IPS-NIHi7 (cell line): ENCODE results near the gene KRT77.
"Not testable (repeated sequence)": the region's sequence is repeated elsewhere in the genome, so short reads cannot be mapped to it uniquely, and the experiment has no call there.

Source experiments
- DNase-seq: peaks from one replicate; pipeline ENCODE4 v3.0.0; 2012; ENCODE audit warnings: mixed read lengths; ENCODE audit errors: extremely low spot score

Gene KRT77

DNA sequence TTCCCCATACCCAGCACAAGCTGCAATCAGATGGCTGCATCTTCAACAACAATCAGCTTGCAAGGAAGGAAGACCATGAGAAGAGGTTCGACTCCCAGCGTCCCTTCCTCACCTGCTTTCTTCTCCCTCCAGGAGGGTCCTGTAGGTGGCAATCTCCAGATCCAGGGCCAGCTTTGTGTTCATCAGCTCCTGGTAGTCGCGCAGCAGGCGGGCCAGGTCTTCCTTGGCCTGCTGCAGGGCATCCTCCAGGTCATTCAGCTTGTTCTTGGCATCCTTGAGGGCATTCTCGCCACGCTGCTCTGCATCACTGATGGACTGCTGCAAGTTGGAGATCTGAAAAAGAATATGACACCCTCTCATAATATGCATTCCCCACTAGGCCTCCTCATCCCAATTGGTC lies 27.2 kb downstream of the KRT77 start:
- DNase-seq: no peak

DNA sequence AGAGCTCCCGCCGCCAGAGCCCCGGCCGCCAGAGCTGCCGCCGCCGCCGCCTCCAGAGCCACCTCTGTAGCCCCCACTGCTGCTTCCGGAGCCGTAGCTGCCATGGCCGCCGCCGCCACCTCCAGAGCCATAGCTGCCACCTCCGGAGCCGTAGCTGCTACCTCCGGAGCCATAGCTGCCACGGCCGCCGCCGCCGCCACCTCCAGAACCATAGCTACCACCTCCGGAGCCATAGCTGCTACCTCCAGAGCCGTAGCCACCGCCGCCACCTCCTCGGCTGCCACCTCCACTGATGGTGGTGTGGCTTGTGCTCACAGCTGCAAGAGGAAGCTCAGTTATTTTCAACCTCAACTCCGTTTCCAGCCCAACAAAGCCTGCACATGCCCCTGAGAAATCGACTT lies 28.0 kb downstream of the KRT77 start:
- DNase-seq: no peak

DNA sequence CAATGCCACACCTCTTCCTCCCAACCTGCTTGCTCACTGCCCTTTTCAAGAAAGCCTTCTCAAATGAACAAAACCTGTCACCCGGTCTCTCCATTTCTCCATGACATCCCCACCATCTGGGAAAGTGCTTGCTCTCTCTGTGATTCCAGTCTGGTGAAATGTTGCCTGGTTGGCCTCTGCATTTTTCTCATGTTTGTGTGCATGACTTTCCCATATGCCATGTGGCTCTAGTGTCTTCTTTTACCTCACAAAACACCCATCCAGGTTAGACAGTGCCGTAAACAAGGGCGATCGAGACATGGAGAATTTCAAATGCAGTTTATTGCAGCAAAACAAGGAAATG lies 28.9 kb downstream of the KRT77 start:
- no peak for DNase-seq

DNA sequence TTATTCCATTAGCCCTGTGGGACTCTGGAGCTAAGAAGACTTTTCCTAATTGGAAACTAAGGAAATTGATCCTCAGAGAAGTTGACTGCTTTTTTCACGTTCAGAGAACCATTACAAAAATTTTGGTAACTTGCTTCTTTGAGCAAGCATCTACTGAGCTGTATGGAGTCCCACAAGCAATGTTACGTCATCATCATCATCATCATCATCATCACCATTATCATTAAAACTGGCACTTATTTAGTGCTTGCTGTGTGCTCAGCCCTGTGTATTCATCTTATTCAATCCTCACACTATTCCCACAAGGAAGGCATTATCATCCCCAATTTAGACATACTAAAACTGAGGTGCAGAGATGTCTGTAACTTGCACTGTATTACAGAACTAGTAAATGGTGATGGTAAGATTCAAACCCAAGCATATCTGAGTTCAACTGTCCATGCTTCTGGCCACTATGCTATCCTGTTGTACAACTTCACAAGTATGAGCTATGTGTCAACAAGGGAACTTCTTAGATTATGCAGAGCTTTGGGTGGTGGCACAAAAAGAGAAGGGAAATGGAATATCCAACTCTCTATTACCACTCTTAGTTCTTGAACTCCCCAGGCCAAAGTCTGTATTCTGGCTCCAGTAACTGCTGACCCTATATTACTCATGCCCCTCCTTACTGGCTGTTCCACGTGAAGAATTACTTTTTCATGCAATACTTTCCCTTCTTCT lies 29.5 kb downstream of the KRT77 start:
- DNase-seq: no peak

DNA sequence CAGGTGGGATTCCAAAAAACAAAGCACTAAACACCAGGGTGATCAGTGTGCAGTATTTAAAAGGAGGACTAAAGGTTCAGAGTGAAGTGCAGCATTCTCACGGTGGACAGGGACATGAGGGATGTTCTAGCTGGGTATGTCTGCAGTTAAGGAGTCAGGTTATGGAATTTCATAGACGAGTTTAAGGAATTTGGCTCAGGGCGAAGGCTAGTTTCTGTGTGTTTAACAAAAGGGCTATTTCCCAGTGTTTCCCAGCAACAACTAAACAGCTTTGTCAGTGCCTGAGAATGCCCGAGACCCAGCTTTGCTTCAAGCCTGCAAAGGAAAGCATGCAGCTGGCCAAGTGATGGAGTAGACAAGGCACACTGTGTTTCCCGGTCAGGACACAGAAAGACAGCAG lies 30.1 kb downstream of the KRT77 start:
- no peak for DNase-seq

DNA sequence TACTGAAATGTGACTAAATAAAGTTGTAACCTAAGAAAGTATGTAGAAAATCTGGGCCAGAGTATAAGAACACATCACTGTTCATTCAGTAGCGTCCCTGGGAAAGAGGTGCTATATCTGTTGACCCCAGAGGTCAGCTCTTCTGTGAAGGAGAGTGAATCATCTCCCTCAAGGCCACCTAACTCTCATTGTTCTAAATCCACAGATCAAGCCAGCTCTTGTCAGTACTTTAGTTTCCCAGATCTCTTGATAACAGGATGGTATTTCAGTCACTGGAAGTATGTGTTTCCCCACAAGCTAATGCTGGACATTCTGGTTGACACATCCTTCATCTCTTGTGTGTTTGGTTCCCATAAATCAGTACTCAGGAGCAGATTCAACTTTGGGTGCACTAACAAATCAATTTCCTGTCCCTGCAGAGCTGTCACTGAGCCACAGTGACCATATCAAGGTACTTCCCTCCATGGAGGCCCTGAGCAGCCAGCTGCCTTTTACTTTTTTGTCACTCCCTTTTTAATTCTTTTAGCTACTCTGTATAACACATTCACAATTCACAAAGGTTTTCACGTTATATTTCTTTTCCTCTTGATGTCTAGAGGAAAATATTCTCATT lies 30.9 kb downstream of the KRT77 start:
- no peak for DNase-seq

DNA sequence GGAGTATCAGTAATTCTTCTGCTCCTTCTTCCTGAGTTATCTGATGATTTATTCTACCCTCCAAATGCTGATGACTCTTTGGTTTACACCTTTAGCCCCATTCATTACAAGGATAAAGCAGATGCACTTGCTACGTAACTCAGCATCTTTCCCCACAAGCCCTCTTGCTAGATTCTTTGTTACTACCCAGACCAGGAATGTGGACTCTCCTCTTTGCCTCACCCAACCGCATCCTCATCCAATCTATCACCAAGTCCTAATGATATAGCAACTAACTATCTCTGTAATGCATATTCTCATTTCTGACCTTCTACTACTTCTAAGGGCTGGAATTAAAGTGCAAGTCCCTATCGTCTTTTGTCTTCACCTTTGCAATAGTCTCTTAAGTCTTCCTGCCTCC lies 32.4 kb downstream of the KRT77 start:
- DNase-seq: no peak

DNA sequence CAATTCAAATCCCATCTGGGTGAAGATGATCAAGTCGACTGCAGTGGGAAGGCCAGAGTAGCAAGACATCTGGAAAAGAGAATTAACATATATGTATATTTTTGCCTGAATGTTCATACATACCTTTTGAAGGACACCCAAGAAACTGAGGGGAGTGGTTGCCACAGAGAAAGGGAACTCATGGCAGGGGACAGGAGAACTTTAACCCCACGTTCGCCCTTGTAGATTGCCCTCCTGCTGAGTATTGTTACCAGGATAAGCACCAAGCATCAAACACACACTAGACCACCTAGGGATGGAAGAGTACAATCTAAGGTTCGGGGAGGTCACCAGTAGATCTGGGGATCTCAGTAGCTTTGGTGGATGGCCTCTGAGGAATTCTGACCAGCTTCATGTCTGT lies 32.8 kb downstream of the KRT77 start:
- DNase-seq: no peak

DNA sequence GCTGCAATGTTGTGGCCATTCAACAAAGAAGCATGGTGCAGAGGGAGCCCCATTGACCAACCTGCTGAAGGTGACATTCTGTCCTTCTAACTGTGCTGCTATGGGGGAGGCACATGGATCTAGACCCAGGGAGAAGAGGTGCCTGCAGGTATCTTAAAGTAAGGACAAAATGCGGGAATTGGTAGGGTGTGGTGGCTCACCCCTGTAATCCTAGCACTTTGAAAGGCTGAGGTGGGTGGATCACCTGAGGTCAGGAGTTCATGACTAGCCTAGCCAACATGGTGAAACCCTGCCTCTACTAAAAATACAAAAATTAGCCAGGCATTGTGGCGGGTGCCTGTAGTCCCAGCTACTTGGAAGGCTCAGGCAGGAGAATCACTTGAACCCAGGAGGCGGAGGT lies 33.4 kb downstream of the KRT77 start:
- DNase-seq: not testable (repeated sequence)

DNA sequence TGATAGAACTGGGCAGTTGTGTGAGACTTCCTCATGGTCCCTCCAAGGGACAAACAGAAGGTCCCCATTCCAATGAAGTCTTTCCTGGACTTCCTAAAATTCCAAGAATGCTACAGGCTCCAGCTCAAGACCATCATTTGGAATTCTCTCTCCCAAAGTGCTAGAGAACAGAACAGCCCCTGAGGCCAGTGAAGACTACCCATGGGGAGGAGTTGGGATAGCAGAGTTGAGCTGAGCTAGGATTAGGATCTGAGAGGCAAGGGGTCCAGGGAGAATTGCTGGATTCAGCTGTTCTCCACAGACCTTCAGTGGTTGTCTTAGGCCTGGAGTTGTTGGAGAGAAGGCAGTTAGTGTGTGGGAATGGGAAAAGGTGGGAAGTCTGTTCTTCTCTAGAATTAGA lies 33.9 kb downstream of the KRT77 start:
- no peak for DNase-seq

DNA sequence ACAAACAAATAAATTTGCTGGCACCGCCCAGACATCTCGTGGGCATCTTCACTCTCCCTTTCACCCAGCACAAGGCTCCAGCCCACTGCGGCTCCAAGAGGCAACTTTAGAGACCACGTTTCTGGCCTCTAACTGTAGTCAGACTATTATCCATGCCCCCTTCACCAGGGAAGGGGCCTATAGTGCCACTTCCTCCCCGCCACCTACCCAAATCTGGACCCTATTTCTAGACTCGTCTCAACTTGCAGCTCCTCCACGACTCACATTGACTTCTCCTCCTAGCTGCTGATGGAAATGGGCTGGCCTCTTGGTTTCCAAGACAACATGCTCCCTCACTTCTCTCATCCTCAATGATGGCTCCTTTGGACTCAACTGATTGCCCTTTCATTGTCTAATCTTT lies 35.4 kb downstream of the KRT77 start:
- DNase-seq: no peak

DNA sequence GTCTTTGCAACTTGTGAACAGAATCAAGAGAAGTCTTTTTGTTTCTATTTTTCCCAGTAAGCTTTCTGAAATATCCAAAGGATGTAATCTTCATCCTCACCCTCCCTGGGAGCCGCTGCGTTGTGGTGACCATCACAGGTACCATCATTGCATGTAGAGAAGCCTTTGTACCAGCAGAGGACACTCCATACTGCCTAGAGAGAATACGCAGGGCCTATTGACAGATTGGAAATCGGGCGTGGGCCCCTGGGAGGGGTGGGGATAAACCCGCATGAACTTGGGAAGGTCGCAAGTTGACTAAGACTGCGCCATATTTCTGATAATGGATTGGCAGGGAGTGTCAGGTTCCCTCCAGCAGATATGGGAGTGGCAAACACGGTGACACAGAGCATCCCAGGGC lies 35.8 kb downstream of the KRT77 start:
- DNase-seq: peak; percentile 53

DNA sequence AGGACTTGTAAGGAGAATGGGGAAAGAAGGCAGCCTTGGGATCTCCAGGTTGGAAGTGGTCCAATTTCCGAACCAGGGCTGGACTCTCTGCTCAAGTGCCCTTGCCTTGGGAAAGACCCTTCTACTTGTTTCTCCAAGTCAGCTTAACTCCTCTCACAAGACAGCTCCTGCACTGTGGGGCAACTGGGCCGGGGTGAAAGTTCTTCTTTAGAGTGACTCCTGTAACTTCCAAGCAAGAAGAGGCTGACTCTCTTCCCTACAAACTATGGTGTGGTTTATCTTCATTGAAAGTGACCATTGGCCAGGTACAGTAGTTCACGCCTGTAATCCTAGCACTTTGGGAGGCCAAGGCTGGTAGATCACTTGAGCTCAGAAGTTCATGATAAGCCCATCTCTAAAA lies 36.9 kb downstream of the KRT77 start:
- DNase-seq: no peak

DNA sequence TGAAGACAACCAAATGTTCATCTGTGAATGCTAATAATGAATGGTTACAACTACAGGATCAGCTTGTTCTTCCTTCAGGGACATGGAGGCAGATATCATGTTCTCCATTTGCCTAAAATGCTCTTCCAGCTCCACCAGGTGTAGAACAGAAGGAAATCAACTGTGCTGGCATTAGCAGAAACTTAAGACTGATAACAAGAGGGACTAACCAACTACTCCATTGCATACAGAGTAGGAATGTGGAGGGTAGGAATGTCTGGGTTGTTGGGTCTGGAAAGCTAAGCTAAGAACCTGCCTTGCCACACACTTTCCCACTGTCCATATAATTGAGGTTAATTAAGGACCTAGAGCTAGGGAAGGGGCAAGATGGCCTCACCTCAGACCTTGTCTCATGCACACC lies 39.9 kb downstream of the KRT77 start:
- DNase-seq: no peak

DNA sequence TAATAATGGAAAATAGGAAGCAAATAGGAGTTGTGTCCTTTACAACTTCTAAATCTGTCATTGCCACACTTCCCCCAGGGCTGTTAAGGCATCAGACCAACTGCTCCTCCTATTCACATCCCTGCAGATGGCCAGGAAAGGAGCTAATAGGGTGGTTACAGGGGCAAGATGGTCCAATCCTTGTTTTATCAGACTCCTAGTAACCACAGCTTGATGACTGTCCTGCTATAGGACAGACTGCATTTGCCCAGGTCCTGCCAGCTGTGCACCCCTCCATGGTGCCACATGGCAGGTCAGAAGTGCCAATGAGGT lies 40.5 kb downstream of the KRT77 start:
- no peak for DNase-seq

DNA sequence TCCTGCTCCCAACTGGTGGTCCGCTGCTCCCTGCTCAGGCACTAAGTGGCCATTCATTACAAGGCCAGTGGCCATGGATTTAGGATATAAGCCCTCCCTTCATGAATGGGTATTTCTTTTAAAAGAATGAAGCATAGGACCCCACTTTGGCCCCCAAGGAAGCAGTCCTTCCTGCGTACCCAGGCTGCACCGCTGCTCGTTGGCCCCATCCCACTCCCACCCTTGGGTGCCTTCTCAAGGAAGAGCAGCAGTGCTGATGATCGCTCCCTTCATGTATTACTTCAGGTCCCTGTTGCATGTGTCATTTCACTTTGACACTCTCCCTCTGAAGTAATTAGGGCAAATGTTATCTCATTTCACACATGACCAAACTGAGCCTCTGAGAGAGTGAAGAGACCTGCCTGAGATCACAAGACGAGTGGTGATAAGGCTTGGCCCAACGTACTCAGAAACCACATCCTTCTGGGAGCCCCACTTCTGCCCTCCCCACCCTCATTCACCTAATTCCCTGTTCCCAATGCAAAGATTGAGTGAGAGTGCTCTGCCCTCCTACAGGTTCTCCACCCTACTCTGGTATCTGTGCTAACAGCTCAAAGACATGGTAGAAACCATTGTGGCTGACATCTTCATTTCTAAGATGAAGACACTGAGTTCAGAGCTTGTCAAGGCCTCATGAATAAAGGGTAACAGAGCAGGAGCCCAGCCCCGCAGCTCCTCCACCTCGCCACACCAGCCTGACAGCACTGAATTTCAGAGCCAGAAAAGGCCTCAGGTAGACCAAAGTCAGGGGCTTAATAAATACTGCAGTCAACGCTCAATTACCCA lies 41.0 kb downstream of the KRT77 start:
- no peak for DNase-seq

DNA sequence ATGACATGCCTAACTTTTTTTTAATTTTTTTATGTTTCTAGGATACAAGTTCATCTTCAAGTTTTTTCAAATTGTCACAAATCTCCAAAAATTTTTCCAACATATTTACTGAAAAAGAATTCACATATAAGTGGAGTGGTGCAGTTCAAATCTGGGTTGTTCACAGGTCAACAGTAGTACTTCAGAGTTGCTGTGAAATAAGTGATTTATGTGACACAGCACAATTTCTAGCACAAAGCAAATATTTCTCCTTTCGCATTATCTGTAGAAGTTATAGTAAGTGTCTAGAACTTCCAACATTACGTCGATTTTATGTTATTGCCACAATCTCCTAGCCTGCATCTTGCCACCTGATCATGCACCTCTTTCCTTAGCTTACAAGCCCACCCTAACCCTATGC lies 41.7 kb downstream of the KRT77 start:
- DNase-seq: no peak

DNA sequence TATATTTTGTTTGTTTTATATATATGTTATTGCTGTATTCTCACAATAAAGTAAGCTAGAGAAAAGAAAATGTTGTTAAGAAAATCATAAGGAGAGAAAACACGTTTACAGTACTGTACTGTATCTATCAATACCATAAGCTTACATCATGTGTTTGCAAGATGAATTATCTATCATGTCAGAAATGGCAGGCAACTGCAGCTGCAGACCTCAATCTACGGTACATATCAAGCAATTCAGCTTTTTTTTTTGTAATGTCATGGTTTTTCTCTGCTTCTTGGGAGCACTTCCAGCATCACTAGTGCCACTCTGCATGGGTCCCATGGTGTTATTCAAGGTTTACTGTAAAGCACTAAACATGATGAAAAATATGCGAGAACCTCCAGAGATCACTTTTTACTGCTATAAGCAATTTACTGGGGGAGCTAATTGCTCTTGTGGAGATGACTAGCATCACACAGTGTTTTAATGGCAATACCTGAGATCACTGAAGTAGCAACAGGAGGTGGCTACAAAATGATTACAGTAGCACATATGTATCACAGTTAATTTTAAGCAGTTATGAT lies 42.3 kb downstream of the KRT77 start:
- no peak for DNase-seq

DNA sequence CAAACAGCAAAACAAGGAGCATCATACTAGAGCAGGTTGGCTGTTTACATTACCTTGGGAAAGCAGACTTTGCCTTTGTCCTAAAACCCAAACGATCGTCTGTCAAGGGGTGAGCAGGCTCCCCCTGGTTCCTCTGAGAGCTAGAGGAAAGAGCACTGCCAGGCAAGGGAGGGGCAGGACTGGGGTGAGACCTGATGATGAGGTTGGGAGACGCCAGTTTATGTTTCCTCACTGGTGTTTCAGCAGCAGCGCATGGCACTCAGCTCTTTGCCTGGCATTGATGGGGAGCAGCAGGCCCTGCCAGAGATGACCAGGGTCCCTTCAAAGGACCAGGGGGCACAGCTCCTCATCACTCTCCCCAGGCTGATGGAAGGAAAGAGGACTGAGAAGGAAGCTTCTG lies 43.4 kb downstream of the KRT77 start:
- no peak for DNase-seq

DNA sequence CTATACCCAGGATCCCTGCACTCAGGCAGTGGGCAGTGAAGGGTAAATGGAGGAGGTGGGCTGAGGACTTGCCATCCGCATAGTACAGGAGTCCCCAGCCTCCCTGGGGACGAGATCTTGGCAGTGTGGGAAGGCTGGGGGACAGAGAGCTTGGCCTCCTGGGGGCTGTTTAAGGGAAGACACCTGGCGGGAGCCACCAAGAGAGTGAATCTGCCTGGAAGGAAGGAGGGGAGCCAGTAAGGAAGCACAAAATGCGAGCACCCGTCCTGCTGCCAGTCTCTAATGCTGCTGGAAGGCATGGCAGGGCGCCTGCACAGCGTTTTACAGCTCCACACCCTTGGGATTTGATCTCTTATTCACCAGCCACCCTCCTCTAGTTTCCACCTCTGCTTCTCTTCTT lies 43.9 kb downstream of the KRT77 start:
- no peak for DNase-seq

DNA sequence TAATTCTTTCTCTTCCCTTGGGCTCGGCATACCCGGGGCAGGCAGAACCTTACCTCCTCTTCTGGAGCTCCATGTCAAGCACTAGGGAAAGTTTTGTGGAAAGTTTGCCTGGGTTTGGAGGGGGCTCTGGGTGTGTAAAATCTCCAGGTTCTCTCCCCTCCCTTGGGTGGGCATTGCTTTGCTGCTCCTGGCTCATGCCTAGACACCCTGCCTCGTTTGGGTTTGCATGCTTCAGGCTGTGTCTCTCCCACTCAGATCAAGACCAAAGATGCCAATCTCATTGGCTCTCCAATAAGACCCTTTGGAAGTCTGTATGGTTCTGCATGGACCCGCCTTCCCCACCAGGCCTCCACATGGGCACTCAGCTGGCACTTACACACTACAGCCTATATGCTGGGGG lies 45.1 kb downstream of the KRT77 start:
- no peak for DNase-seq

DNA sequence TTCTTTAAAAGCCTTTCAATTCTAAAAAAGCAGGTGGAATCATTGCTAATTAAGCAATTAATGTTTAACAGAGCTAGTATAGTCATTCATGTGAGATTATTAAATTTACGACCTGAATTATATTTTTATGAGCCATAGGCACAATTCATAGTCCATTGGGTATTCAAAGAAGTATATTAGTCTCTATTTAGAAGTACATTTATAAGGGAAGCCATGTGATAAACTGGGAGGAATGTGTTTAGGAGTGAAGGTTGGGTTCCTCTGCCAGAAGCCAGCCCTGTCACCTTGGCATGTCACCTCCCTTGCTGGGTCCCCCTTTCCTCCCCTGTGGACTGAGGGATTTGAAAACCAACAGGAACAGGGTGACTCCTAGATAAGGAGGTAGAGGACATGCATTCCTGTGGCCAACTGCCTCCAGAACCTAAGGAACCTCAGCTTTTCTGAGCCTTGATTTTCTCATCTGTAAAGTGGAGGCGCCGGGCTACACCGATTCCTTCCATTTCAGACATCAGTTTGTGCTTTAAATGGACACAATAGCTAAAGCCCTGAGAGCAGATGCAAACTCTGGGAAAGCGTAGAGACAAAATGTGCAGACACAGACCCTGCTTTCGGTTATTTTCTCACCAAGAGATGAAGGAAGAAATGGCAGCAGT lies 45.9 kb downstream of the KRT77 start:
- DNase-seq: no peak

DNA sequence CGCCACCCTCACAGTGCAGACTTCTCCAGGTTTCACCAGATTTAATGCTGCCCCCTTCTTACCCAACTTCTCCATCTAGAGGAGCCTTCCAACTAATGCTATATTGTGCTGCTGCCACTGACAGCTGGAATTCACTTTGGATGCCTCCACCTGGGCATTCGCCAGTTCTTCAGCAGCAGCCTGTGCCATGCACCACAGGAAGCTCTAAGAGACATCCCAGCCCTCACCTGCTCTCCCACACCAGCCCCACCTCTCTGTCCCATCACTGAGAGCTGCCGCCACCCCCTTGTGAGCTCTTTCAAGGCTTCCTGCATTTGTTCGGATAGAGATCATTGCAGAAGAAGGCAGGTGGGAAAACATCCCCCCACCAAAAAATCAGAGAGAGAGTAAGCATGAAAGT lies 46.7 kb downstream of the KRT77 start:
- DNase-seq: no peak
